Gastrocnemius medialis (tissue), 4 donors: ENCODE results near the gene TINAGL1.

Experiments
- POLR2A ChIP-seq, 2 donors: fragments of 450-650 bp; IDR thresholded peaks; one replicate each; pipeline ENCODE4 v1.6.1; 2017; ENCODE audit warnings: antibody characterized with exemption in 2 of 2, mild to moderate bottlenecking in 2 of 2, moderate library complexity in 2 of 2
- TF ChIP-seq, protein P1 (sequence below), 5 experiments: fragments of 450-650 bp in 3 of 5; fragments of 200-600 bp in 2 of 5; sonication (generic) in 2 of 5; IDR thresholded peaks in 4 of 5; conservative IDR thresholded peaks in 1 of 5; 1 replicate in 4 of 5; 2 replicates in 1 of 5; pipeline ENCODE4 v1.5.1; 2016 to 2019; ENCODE audit warnings: antibody characterized with exemption in 5 of 5, mild to moderate bottlenecking in 3 of 5, moderate library complexity in 3 of 5

DNA sequence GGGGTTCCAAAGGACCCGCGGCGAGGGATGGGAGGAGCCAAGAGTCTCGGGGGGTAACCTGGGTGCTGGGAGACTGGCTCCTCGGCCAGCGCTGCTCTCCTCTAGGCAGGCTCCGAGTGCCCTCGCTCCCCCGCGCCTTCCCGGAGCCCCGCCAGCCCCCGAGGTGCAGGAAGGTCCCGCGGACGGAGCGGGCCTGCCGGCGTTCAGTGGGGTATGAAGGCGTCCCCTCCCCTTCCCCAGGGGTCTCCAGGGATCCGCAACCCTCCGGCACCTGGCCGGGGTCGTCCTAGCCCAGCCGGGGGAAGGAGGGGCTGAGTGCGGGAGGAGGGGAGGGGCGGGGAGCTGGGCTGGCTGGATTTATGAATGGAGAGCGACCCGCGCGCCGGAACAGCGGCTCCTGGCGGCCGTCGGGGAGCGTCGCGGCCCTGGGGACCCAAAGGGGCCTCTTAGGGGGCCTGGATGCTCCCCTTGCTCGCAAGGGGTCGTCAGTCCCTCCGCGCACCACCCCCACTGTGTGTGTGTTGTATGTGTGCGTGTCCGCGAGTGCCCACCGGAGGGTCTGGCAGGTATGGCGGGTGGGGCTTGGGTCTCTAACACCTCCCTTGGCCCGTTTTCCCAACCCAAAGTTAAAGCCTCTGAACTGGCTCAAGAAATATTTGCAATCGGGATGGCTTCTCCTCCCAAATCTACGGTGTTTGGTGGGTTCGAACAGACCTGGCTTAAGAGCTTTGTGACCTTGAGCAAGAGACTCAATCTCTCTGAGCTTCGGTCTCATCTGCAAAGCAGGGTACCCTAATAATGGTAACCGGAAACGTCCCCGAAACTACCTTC lies 41.8 kb downstream of the TINAGL1 start:
- TF ChIP-seq, protein P1, sequence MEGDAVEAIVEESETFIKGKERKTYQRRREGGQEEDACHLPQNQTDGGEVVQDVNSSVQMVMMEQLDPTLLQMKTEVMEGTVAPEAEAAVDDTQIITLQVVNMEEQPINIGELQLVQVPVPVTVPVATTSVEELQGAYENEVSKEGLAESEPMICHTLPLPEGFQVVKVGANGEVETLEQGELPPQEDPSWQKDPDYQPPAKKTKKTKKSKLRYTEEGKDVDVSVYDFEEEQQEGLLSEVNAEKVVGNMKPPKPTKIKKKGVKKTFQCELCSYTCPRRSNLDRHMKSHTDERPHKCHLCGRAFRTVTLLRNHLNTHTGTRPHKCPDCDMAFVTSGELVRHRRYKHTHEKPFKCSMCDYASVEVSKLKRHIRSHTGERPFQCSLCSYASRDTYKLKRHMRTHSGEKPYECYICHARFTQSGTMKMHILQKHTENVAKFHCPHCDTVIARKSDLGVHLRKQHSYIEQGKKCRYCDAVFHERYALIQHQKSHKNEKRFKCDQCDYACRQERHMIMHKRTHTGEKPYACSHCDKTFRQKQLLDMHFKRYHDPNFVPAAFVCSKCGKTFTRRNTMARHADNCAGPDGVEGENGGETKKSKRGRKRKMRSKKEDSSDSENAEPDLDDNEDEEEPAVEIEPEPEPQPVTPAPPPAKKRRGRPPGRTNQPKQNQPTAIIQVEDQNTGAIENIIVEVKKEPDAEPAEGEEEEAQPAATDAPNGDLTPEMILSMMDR (IDR thresholded peaks at IDR 0.05 in 4 of 5, conservative IDR thresholded peaks at IDR 0.05 in 1 of 5) = peak; percentile 53 to 88 (median 81)
- TF ChIP-seq POLR2A (IDR thresholded peaks at IDR 0.05) = no peak
